ENCODE measurements around the gene POLR2E. TPM values are rescaled to one million over a fixed set of nuclear protein-coding genes. Genes with fewer than 3 reads are reported as not detected.

Gene POLR2E
- total and polyA plus RNA-seq, 2 of the 13 experiments (the other 11 are each of a cell fraction or from before 2014, with no cell fraction given), result 140 to 272 TPM

GRCh38 chr19:1113030-1113985, 18.1 kb upstream of the POLR2E start (continued):
- TF ChIP-seq ZNF142 (CRISPR knock-in tag; IDR thresholded peaks at IDR 0.05) (no peak), PATZ1 (CRISPR knock-in tag; IDR thresholded peaks at IDR 0.05) (peak; percentile 97), IKZF4 (CRISPR knock-in tag; IDR thresholded peaks at IDR 0.05; ENCODE audit: borderline replicate concordance, low read depth, not compliant biosample characterization) (no peak), PAWR (CRISPR knock-in tag; IDR thresholded peaks at IDR 0.05; ENCODE audit: borderline replicate concordance) (no peak), KMT2A (CRISPR knock-in tag; IDR thresholded peaks at IDR 0.05) (peak; percentile 39; the same call in 1 of the 2 replicates), MAX (IDR thresholded peaks at IDR 0.05) (peak; percentile 79), HNRNPK (IDR thresholded peaks at IDR 0.05; ENCODE audit: low read depth, low read length, poor library complexity, severe bottlenecking) (peak; percentile 99), TOPORS (CRISPR knock-in tag; IDR thresholded peaks at IDR 0.05) (peak; percentile 60; the same call in 1 of the 2 replicates), RXRB (CRISPR knock-in tag; IDR thresholded peaks at IDR 0.05; ENCODE audit: borderline replicate concordance) (no peak; the same call in 1 of the 2 replicates), ELF1 (CRISPR knock-in tag; IDR thresholded peaks at IDR 0.05) (peak; percentile 55), ZNF766 (CRISPR knock-in tag; IDR thresholded peaks at IDR 0.05; ENCODE audit: borderline replicate concordance) (0 out of 2 replicates have a peak, but pooled peaks have one; percentile 20), TEAD3 (CRISPR knock-in tag; optimal IDR thresholded peaks at IDR 0.05; ENCODE audit: borderline replicate concordance) (peak; percentile 65), REXO4 (CRISPR knock-in tag; IDR thresholded peaks at IDR 0.05; ENCODE audit: borderline replicate concordance) (no peak)
